Left lung (tissue), 10 donors: Measurements from ENCODE around the gene WHRN. TPM values are rescaled to one million over a fixed set of nuclear protein-coding genes. Genes with fewer than 3 reads are reported as not detected.

Experiments used
- ATAC-seq: fragments of 200-7000 bp; cut with Tn5 transposase; one replicate; pipeline ENCODE4 v1.9.1; 2020; ENCODE audit warnings: moderate library complexity
- DNase-seq, 4 donors: peaks; one replicate each; pipeline ENCODE4 v3.0.0-alpha.2; 2013 to 2020
- H3K27ac ChIP-seq, 2 donors: fragments of 200-600 bp; sonication (generic) in 1 of 2; one replicate each; pipeline versions ENCODE4 v1.5.0 to v1.8.0; 2020 to 2021
- H3K27me3 ChIP-seq, 2 donors: fragments of 200-600 bp; sonication (generic) in 1 of 2; one replicate each; pipeline versions ENCODE4 v1.5.0 to v1.8.0; 2020 to 2021
- H3K36me3 ChIP-seq, 2 donors: fragments of 200-600 bp; sonication (generic) in 1 of 2; one replicate each; pipeline versions ENCODE4 v1.5.0 to v1.8.0; 2020 to 2021
- H3K4me1 ChIP-seq, 2 donors: fragments of 200-600 bp; one replicate each; pipeline ENCODE4 v1.8.0; 2021
- H3K4me3 ChIP-seq, 2 donors: fragments of 200-600 bp; sonication (generic) in 1 of 2; one replicate each; pipeline versions ENCODE4 v1.5.0 to v1.8.0; 2020 to 2021; ENCODE audit warnings: mild to moderate bottlenecking in 1 of 2
- H3K9me3 ChIP-seq, 2 donors: fragments of 200-600 bp; sonication (generic) in 1 of 2; one replicate each; pipeline versions ENCODE4 v1.5.0 to v1.8.0; 2020 to 2021
- CTCF ChIP-seq, 2 donors: fragments of 200-600 bp; sonication (generic) in 1 of 2; IDR thresholded peaks; one replicate each; pipeline versions ENCODE4 v1.5.0 to v1.8.0; 2021; ENCODE audit warnings: antibody characterized with exemption in 2 of 2
- intact Hi-C, 2 donors: fragments of 100-400 bp; cut with DNase I; formaldehyde crosslinking; loops; one replicate each; pipeline versions ENCODE4 v1.11.2 to v1.14.2; 2022
- polyA plus RNA-seq, 6 donors: library from polyadenylated mRNA; unstranded; fragments of 120-200 nt; gene quantifications; one replicate each; pipeline ENCODE4 v1.2.1, GENCODE V29; 2013; ENCODE audit not compliant: insufficient read length in 6 of 6
- total RNA-seq, 2 donors: library from RNA; stranded (reverse); fragmentation: NEBNext Ultra II Directional; extraction: Animal tissue kit (Norgen Biotek cat#: 25700); gene quantifications; one replicate each; pipeline ENCODE4 v1.2.1, GENCODE V29; 2021
- donor health status: DM: no; HTN: yes; CAD: no.
- donor health status: DM: no; HTN: no; CAD: no.

The WHRN gene
- total and polyA plus RNA-seq, 8 donors = 5.1 to 17.3 (median 10.7) TPM

GRCh38 chr9:114454652-114455051, 50.6 kb downstream of the WHRN start:
- ATAC-seq = no peak
- Histone ChIP-seq H3K4me1 (peaks cover 0 to 4% of the 10 kb centered on the region in 2 donors), H3K9me3 (no peaks in the 10 kb centered on the region), H3K27me3 (no peaks in the 10 kb centered on the region), H3K36me3 (no peaks in the 10 kb centered on the region), H3K27ac (no peak overlapping the region), H3K4me3 (no peak overlapping the region)
- DNase-seq = no peak
- intact Hi-C loops = no loop called here
- no peak for TF ChIP-seq CTCF (IDR thresholded peaks at IDR 0.05)

GRCh38 chr9:114452219-114453165, 52.8 kb downstream of the WHRN start:
- Histone ChIP-seq H3K4me1 (peaks cover 0 to 4% of the 10 kb centered on the region in 2 donors), H3K27me3 (no peaks in the 10 kb centered on the region), H3K36me3 (no peaks in the 10 kb centered on the region), H3K4me3 (no peak overlapping the region), H3K27ac (no peak overlapping the region), H3K9me3 (no peaks in the 10 kb centered on the region)
- ATAC-seq (no peak), DNase-seq (no peak)
- intact Hi-C loops = no loop called here
- TF ChIP-seq CTCF (IDR thresholded peaks at IDR 0.05) = no peak

DNA sequence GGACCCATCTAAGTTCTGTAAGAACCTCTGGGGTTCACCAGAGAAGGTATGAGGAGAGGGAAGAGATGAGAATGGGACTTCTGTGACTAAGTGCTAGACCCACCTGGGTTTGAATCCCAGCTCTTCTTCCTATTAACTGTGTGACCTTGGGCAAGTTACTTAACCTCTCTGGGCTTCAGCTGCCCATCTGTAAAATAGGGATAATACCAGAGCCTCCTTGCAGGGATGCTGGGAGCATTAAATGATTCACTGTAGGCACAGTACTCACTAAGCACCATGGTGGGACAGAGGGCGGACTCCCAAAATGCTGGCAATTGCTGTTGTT, 53.6 kb downstream of the WHRN start:
- Histone ChIP-seq H3K27ac (no peak overlapping the region), H3K4me3 (no peak overlapping the region), H3K9me3 (no peaks in the 10 kb centered on the region), H3K4me1 (peaks cover 0 to 4% of the 10 kb centered on the region in 2 donors), H3K36me3 (no peaks in the 10 kb centered on the region), H3K27me3 (no peaks in the 10 kb centered on the region)
- DNase-seq = no peak
- no peak for TF ChIP-seq CTCF (IDR thresholded peaks at IDR 0.05)
- intact Hi-C loops = no loop called here
- no peak for ATAC-seq

GRCh38 chr9:114450833-114451706, 54.2 kb downstream of the WHRN start:
- no peak for ATAC-seq
- TF ChIP-seq CTCF (IDR thresholded peaks at IDR 0.05) = no peak
- Histone ChIP-seq H3K4me3 (no peak overlapping the region), H3K9me3 (no peaks in the 10 kb centered on the region), H3K27ac (no peak overlapping the region), H3K36me3 (no peaks in the 10 kb centered on the region), H3K27me3 (no peaks in the 10 kb centered on the region), H3K4me1 (peaks cover 0 to 4% of the 10 kb centered on the region in 2 donors)
- intact Hi-C loops = no loop called here
- DNase-seq = no peak

DNA sequence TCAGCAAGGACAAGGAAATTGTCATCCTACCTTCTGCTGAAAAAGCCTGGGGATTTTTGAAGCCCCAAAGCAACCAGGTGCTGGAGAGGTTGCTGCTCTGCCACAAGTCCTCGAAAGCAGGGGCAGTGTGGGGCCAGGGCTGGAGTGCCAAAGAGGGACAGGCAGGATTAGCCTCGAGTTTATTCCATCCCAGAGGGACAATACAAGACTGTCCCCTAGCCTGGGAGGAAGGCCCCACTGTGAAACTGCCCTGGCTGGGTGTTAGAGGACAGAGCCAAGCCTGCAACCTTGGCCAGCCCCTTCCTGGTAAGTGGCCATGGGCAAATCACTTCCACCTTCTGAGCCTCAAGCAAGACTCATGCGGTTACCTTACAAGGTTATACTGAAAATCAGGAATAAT, 55.1 kb downstream of the WHRN start:
- Histone ChIP-seq H3K4me3 (no peak overlapping the region), H3K27ac (no peak overlapping the region), H3K27me3 (no peaks in the 10 kb centered on the region), H3K9me3 (no peaks in the 10 kb centered on the region), H3K36me3 (no peaks in the 10 kb centered on the region), H3K4me1 (peaks cover 0 to 4% of the 10 kb centered on the region in 2 donors)
- TF ChIP-seq CTCF (IDR thresholded peaks at IDR 0.05) = no peak
- intact Hi-C loops = no loop called here
- DNase-seq (no peak), ATAC-seq (no peak)
